ENCODE results near the gene SLC25A53.

GRCh38 chrX:104205548-104205947 lies 48.7 kb upstream of the SLC25A53 start:
- no peak for TF ChIP-seq POLR2A (IDR thresholded peaks at IDR 0.05; ENCODE audit: low read depth, low read length)
- TF ChIP-seq POU2F2 (IDR thresholded peaks at IDR 0.05; ENCODE audit: low read depth, low read length), result no peak

Measured in GM12891 (cell line).